CD4-positive, alpha-beta T cell treated with Interleukin-6 at 100 ng/mL for 8 hours (primary cell): ENCODE measurements around the gene RPGR.
A peak's percentile ranks its signal among the peaks of the same experiment; 100 is the strongest.

Source experiments
- DNase-seq: peaks from one replicate; pipeline ENCODE4 v3.0.0-alpha.2; 2020; ENCODE audit warnings: mixed read lengths, low spot score

RPGR gene, protein sequence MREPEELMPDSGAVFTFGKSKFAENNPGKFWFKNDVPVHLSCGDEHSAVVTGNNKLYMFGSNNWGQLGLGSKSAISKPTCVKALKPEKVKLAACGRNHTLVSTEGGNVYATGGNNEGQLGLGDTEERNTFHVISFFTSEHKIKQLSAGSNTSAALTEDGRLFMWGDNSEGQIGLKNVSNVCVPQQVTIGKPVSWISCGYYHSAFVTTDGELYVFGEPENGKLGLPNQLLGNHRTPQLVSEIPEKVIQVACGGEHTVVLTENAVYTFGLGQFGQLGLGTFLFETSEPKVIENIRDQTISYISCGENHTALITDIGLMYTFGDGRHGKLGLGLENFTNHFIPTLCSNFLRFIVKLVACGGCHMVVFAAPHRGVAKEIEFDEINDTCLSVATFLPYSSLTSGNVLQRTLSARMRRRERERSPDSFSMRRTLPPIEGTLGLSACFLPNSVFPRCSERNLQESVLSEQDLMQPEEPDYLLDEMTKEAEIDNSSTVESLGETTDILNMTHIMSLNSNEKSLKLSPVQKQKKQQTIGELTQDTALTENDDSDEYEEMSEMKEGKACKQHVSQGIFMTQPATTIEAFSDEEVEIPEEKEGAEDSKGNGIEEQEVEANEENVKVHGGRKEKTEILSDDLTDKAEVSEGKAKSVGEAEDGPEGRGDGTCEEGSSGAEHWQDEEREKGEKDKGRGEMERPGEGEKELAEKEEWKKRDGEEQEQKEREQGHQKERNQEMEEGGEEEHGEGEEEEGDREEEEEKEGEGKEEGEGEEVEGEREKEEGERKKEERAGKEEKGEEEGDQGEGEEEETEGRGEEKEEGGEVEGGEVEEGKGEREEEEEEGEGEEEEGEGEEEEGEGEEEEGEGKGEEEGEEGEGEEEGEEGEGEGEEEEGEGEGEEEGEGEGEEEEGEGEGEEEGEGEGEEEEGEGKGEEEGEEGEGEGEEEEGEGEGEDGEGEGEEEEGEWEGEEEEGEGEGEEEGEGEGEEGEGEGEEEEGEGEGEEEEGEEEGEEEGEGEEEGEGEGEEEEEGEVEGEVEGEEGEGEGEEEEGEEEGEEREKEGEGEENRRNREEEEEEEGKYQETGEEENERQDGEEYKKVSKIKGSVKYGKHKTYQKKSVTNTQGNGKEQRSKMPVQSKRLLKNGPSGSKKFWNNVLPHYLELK

DNA sequence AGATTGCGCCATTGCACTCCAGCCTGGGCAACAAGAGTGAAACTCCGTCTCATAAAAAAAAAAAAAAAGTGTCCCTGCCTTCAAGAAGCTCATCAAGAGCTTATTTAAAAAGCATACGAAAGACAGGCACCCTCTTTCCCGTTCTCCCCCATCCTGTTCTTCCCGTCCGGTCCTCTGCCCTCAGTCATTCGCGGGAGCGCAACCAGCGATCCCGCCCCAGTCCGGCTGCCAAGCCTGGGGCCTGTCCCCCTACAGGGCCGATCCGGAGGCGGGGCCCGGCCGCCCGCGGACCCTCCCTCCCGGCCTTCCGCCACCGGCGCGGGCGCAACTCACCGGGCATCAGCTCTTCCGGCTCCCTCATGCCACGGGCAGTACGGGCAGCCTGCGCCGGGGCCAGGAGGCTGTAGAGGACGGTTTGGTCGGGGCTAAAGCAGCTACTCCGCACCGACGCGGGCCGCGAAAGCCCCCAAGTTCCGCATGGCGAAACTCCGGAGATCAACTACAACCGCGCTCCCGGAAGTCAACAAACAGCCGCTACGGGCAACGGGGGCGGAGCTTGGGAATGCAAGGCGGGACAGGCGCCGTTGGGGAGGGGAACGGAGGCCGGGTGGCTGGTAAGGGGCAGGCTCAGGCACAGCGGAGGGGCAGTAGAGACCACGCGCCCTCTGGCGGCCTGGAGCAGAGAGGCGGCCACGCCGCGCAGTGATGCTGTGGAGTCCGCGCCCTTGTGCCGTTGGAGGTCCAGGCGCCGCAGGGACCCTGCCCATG, at the start of gene RPGR:
Gene RPGR (minus strand): TSS at position 503 of the 768 bp plus-strand sequence. CDS start 142 bp downstream, at position 361.
- DNase-seq, result peak; percentile 90

DNA sequence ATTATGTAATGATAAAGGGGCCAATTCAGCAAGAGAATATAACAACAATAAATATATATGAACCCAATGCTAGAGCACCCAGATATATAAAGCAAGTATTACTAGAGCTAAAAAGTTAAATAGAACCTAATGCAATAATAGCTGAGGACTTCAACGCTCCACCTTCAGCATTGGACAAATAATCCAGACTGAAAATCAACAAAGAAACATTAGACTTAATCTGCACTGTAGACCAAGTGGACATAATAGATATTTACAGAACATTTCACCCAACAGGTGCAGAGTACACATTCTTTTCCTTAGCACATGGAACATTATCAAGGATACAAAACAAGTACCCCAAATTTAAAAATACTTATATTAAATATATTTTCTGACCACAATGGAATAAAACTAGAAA, 49.4 kb upstream of the RPGR start:
- DNase-seq, result no peak

DNA sequence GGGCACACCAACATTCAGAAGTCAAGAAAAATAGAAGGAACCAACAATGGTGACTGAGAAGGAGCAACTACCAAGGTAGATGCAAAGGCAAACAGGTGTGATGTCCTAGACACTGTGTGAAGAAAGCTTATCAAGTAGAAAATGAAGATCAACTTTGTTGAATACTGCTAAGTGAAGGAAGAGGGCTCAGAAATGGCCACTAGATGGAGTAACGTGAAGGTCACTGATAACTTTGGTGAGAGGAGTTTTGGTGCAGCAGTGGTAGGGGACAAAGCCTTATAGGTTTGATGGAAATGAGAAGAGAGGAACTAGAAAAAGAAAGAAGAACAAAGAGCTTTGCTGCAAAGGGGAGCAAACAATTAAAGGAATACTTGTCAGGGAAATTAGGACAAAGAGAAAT, 48.6 kb upstream of the RPGR start:
- no peak for DNase-seq

DNA sequence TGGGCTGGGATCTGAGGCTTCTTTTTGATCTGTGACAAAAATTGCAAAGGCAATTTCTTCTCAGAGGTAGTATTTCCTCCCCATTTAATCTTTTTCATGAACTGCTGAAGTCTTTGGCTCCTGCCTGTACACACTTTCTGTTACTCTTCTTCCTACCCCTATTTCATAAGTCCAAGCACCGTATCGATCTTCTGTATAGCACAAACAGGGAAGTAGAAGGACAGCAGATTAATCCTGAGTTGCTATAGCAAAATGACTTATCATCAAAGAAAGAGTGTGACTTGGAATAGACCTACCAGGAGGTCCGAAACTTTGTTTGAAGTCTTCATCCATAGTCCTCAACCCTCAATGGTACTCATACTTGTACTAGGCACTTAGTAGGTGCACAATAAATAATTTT, 47.1 kb upstream of the RPGR start:
- DNase-seq, result no peak

DNA sequence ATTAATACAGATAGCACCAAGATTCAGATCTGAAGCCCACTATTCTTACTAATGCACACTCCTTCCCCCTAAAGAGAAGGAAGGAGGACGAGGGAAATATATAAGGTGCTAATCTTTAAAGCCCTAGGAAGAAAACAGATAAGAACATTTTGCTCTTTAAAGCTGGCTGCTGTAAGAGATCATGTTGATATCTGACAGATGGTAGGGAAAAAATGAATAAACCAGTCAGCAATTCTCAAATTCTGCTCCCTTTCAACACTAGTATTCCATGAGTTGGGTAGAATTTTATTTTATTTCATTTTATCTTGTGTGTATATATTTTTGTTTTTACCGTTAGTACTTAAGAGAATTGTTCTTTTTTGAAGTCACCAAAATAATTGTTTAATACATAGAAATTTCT, 44.3 kb upstream of the RPGR start:
- no peak for DNase-seq

DNA sequence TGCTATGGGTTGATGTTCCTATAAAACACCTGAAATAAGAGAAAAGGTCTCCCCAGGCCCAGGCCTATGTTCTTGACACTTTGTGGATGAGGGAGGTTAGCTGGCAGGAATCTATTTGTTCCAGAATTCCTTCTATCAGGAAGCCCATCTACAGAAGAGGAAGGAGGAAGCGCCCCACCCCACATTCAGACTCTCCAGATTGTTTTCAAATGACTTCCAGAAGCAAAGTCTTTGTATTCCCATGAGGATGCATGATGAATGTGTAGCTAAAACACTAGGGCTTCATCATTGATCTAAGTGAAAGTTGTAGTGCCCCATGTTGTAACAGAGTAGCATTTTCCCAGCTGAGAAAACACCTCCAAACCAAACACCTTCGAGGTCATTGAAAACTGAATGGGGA, 41.5 kb upstream of the RPGR start:
- no peak for DNase-seq

DNA sequence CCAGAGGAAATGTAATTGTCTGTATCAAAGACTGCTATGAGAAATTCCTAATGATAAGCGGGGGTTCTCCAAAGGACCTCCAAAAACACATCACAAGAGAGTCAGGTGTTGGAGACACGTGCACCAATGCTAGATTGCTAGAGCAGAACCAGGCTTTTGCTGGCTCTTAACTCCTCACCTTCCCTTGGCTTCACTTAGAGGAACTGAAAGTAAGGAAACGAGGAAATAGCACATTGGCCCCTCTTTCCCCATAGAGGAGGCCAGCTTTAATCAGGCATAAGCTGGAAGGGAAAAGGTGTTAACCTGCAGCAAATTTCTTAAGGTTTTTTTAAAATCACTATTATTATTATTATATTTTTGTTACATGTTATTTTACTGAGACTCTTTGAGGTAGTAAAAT, 38.6 kb upstream of the RPGR start:
- no peak for DNase-seq

DNA sequence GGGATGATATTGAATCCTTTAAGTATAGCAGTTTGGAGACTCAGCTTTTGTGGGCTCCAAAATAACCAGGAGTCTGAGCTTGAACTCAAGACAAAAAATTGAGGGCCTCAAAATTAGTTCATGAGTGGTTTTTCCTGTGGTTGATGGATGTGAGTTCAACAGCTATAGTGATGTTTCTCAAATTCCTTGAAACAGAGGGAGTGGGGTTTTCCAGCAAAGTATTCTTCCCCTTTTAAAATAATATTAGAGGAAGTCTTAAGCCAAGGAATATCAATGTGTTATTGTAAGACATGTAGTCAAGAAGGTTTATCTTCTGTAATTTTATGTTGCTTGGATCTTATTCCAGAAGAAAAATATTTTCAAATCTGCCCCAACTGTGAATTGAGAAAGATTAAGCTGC, 35.7 kb upstream of the RPGR start:
- no peak for DNase-seq

DNA sequence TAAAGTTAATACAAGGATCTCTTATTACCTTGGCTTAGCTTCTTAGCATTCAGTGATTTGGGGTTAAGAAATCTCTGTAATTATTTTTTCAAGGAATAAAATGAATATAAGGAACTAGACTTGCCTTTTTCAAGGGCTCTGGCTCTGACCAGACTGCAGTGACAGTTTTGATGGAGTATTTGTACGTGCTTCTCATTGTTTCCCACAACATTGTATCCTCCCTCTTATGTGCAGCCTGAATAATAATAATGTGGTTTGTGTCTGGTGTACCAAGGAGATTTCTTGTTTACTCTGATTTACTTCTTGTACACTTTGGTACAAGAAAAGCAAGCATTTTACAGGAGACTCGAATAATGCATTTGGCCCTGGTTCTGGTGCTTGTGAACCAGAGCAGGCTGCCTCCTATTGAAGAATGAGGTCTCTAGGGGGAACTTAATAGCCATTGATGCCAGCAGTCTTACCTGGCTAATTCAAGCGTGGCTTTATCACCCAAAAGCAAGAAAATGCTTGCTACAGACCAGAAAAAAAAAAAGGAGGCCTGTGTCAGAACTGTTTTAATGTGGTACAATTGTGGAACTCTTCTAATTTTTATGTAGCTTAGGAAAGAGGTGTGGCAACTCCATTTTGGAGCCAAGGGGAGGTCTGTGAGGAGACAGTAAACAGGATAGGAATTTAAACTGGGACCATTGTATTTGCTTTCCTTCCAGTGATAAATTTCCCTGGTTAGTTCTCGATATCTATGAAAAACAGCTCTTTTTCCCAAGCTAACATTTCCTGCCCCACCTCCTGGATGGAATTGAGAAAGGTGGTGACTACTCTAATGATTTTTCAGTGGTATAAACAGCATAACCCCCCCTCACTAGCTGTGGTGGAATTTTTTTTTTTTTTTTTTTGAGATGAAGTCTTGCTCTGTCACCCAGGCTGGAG, 30.7 kb upstream of the RPGR start:
- DNase-seq, result no peak

DNA sequence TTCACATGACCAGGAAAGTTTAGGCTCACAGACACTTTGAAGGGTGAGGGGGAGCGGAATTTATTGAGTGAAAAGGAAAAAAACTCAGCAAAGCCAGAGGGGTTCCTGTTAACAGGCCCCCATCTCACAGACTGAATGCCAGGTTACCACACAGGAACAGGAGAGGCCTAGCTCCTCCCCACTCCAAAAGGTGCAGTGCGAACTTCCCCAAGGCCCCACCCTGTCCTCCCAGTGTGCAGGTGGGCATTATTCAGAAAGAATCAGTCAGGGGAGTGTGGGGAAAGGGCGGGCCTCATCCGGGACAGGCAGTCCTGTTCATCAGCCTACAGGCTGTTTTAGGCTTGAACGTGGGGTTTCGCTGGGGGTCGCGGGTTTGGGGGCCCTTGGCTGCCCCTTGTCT, 29.1 kb upstream of the RPGR start:
- DNase-seq, result no peak

DNA sequence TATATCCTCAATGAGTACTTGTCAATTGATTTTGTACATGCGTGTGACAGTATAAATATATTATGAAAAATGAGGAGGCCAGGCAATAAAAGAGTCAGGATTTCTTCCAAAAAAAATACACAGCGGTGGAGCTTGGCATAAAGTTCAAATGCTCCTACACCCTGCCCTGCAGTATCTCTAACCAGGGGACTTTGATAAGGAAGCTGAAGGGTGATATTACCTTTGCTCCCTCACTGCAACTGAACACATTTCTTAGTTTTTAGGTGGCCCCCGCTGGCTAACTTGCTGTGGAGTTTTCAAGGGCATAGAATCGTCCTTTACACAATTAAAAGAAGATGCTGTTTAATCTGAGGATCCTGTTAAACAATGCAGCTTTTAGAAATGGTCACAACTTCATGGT, 25.1 kb upstream of the RPGR start, which contains the start of gene OTC:
Gene OTC (plus strand): TSS at position 243 of the 400 bp plus-strand sequence. CDS start 93 bp downstream, at position 336.
- DNase-seq, result no peak

DNA sequence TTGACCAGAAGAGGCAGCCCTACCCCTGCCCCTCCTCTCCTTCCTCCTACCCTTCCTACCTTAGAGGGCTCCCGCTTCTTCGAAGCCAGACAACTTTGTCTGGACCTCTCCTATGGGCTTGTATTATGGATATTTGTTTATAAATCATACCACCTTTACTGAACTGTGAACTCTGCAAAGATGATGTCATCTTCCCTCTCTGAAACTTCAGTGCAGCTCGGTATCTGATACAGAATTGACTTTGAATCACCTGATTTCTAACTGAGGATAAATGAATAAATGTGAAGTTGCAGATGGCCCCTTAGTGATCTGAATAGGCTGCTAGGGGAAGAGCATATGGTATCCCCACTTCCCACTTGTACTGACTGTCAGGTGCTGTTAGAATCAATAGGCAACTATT, 24.0 kb upstream of the RPGR start:
- DNase-seq, result no peak

DNA sequence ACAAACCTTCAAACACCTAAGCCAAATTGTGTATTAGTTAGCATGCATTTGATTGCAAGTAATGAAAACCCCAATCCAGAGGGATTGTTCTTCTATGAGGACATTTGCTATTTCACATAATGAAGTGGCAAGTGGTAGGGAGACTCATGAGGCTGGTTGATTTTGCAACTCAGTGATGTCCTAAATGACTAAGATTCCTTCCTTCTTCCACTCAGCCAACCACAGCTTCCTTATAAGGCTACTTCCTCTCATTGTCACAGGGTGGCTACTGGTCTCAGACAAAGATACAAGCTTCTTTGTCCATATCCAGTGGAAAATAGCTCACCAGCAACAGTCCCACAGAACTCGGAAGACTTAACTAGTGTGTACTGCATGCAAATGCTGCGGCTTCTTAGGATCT, 19.8 kb upstream of the RPGR start:
- DNase-seq, result no peak

DNA sequence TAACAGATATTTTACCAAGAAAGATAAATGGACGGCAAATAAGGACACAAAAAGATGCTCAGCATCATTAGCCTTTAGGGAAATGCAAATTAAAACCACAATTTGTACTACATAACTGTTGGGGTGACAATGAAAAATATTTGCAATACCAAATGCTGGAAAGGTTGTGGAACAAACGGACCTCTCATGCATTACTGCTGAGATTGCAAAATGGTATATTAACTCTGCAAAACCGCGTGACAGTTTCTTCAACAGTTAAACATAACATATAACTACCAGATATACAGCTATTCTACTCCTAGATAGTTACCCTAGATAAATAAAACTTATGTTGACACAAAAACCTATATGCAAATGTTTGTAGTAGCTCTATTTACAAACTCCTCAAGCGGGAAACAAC, 18.8 kb upstream of the RPGR start:
- DNase-seq, result no peak

DNA sequence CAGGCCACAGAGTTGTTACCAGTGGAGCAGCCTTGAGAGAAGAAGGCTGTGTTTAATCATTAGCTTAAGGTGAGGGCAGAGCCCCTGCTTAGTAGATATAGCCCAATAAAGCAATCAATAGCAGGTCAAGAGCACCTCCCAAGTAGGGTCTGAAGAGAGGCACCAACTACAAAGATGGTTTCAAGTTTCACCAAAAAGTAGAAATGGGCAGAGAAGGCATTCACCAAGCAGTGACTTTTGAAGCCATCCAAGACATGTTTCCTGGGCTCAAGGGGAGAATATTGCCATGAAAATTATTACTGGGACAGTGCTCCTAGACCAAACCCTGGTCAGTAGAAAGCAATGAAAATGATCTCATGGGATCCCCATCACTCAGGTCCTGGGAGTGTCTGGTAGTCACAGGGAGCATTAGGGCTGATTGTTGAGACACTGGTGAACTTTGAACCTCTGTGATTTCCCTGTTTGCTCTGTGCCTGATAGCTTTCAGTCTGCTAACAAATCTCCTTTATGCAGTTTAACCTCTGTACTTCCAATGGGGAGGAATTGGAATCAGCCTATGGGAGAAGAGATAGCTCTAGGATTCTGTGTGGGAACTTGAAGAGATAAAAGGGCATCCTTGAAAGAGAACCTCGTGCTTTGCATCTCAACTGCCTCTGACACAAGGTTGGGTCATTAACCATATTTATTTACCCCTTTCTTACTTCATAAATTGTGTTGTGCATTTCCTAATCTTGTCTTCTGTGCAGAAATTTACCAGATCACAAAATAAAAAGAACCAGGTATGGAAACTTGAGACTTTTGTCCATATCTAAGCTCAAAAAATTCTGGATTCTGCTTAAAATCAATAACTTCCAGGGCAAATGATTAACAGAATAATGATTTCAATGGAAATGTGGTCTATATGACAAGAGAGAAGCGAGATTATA, 15.8 kb upstream of the RPGR start:
- DNase-seq, result no peak

DNA sequence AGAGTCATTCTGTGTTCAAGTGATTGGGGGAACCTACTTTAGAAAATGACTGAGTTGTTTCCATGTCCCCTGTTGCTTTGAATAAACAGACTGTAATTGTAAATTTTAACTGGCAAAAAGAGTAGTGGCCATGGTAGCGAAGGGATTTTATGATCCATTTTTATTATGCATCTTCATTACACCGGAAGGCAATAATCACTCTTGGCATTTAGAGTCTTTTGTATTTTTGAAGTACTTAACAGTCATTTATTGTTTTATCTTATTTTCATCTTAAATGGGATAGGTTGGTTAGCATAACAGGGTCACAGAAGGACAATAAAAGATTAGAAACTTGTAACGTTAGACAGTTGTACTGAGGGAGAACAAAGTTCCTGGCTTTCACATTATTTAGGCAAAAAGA, 14.1 kb upstream of the RPGR start:
- no peak for DNase-seq

DNA sequence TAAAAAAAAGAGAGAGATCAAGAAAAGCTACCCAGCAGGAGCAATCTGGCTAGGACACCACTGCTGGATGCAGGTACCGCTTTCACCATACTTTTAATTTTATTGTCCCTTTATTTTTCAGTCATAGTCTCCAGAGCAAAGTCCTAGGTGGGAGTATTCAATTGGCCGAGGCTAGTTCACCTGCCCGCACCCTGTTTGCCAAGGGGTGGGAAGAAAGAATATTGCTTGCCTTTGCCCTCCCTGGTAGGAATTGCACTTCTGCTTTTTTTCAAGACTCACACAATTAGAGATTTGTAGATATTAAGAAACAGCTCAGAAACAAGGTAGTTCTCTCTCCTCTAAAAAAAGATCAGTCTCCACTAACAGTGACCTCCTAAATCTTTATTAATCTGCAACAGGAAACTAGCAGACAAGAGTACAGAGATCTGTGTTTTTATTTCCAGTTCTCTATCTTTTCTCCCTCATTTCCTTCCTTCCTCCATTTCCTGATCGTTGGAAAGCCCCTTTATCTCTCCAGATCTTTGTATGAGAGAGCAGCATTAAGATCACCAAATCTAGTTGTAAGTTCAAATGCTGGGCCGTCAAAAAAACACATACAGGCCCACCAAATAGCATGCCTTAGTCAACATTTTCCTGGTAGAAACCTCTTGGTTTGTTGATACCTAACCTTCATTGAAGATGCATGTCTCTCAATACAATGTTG, 9.4 kb upstream of the RPGR start:
- DNase-seq, result no peak

DNA sequence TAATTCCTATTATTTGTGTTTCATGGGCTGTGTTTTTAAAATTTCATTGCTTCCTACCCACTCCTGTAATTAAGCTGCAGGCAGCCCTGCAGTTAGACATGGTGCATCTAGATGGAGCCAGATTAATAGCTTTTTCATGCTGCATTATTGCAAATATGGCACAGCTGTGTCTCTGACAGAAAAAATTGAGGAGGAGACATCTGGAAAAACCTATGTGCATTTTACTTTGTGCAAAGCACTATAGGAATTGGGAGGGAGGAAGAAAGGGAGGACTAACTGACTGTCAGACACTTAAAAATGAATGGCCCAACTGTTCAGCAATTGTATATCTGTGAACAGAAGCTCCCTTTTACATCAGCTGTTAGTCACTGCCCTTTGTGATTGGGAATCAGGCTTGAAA, 8.1 kb upstream of the RPGR start:
- no peak for DNase-seq

DNA sequence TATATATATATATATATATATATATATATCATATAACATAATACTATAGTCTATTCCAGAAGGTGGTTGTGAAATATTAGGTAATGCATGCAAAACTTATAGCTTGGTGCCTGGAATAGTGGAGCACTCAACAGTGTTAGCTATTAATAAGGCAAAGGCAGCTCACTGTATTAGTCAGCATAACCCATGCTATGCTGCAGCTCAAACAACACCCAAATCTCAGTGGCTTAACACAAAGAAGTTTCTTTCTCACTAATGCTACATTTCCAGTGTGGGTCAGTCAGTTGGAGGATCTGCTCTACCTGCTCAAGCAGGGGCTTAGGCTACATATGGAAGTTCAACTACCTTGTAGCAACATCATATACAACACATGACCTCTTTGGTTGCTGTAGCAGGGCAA, 5.2 kb upstream of the RPGR start:
- DNase-seq, result no peak
